ENCODE results near the gene SMC4. TPM values are rescaled to one million over a fixed set of nuclear protein-coding genes. Genes with fewer than 3 reads are reported as not detected.

The SMC4 gene
- polyA plus RNA-seq, 2 of the 4 experiments (the other 2 are of a cell fraction): 121 to 139 TPM

DNA sequence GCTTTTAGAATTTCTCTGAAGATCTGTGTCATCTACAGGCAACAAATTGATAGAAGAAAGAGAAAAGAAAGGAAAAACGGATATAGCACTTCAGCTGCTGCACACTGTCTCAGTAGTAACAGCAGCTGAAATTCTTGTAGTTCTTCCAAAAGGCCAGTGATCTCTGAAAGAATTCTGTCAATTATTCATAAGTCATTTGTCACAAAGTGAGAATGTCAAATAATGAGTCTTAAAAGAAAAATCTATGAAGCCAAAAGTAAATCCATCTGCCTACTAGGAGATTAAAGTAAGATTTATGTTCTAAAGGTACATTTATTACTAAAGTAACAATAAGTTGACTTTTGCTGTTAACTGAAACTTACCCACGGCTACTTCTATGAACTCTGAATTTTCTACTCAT is 25.0 kb upstream of the SMC4 start (continued):
- TF ChIP-seq RFX5 (IDR thresholded peaks at IDR 0.05): no peak
- no peak for TF ChIP-seq HOXA7 (CRISPR knock-in tag; IDR thresholded peaks at IDR 0.05)
- TF ChIP-seq ESRRA (IDR thresholded peaks at IDR 0.05; ENCODE audit: borderline replicate concordance, low read length): no peak
- no peak for TF ChIP-seq ELK1 (IDR thresholded peaks at IDR 0.05; ENCODE audit: low read depth, low read length)
- TF ChIP-seq HOXB5 (CRISPR knock-in tag; IDR thresholded peaks at IDR 0.05): no peak; the same call in 1 of the 2 replicates
- TF ChIP-seq HOXB13 (CRISPR knock-in tag; IDR thresholded peaks at IDR 0.05; ENCODE audit: low read depth): no peak

GRCh38 chr3:160374925-160375324 is 24.5 kb upstream of the SMC4 start:
- Histone ChIP-seq H3K9me3 (no peaks in the 10 kb centered on the region), H3K4me2 (peak overlapping the region; percentile 71), H3K4me1 (peaks cover 36% of the 10 kb centered on the region), H3K27ac (peak overlapping the region in 1 of 2 experiments; percentile 45; a peak in 1 of 6 replicates), H3K4me3 (peak overlapping the region; percentile 7; the same call in 1 of the 3 replicates)
- POLR2A ChIA-PET: no interaction called here
- ATAC-seq (no peak), FAIRE-seq (no peak), DNase-seq (ENCODE audit: low read depth in 1 of 2, low spot score in 1 of 2) (no peak)
- peak; percentile 11; the same call in 1 of the 2 replicates for TF ChIP-seq JUNB (IDR thresholded peaks at IDR 0.05)
- no peak for TF ChIP-seq KDM5A (IDR thresholded peaks at IDR 0.05)
- TF ChIP-seq, protein P1, sequence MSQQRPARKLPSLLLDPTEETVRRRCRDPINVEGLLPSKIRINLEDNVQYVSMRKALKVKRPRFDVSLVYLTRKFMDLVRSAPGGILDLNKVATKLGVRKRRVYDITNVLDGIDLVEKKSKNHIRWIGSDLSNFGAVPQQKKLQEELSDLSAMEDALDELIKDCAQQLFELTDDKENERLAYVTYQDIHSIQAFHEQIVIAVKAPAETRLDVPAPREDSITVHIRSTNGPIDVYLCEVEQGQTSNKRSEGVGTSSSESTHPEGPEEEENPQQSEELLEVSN (IDR thresholded peaks at IDR 0.05; ENCODE audit: borderline replicate concordance, low read depth): no peak
- CTCF ChIA-PET: interaction anchor here (1.1 kb wide), 1 partner anchor 16 kb away, joined by 3 read pairs; no protein-coding TSS in a partner anchor
- 10% methylated on average over 1 of the region's 1 CpG for WGBS (ENCODE audit: missing lambda C conversion rate)

GRCh38 chr3:160376681-160377080 is 22.8 kb upstream of the SMC4 start:
- TF ChIP-seq MAX (IDR thresholded peaks at IDR 0.05) (no peak), TFCP2L1 (CRISPR knock-in tag; IDR thresholded peaks at IDR 0.05) (no peak), MAZ (IDR thresholded peaks at IDR 0.05; ENCODE audit: borderline replicate concordance, low read depth, low read length) (no peak)
- no peaks in the 10 kb centered on the region for H3K9me3 ChIP-seq
- ATAC-seq (no peak), FAIRE-seq (peak; percentile 23), DNase-seq (ENCODE audit: low read depth in 1 of 2, low spot score in 1 of 2) (no peak)
- H3K4me3 ChIP-seq: no peak overlapping the region
- no peak overlapping the region for H3K27ac ChIP-seq
- CTCF ChIA-PET: no interaction called here
- H3K4me1 ChIP-seq: peaks cover 36% of the 10 kb centered on the region
- POLR2A ChIA-PET: no interaction called here
- H3K4me2 ChIP-seq: no peak overlapping the region
- 93% methylated on average over 2 of the region's 2 CpGs for WGBS (ENCODE audit: missing lambda C conversion rate)

DNA sequence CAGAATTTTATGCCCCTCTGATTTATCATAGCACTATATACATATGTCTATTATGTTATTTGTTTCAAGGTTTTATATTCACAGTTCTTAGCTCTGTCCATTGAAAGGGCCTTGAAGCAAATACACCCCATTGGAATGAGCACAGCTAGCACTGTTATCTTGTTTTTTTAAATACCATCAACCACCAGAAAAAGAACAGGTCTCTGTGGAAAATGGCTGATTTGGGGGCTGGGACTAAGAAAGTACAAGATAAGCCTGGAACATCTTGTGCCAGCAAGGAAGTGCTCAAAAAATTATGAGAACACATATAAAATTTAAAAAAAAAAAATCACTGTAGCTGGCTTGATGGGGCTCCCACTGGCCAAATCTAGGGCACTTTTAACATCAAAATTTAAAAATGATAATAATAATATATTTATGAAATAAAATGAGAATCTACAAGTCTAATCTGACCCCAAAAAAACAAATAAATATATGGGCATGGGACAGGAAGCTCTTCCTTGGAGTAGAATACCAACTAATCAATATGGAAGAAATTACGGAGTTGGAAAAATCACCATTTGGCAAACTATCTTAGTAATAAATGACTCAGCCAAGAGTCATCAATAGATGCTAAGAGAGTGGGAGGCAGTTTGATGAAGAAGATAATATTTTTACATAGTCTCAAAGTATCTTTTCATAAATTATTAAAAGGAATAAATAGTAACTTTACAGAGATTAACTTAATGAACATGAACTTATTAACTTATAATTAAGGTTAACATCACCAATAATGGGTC is 20.9 kb upstream of the SMC4 start:
- Histone ChIP-seq H3K9me3 (no peaks in the 10 kb centered on the region), H3K4me2 (no peak overlapping the region), H3K4me3 (no peak overlapping the region), H3K27ac (no peak overlapping the region; a peak in 1 of 6 replicates), H3K4me1 (peaks cover 22% of the 10 kb centered on the region)
- ChIA-PET POLR2A (no interaction called here), CTCF (interaction anchor here (0.6 to 1.3 kb wide), 4 partner anchors 12 to 36 kb away, joined by 3 read pairs; no protein-coding TSS in a partner anchor)
- TF ChIP-seq ZSCAN20 (CRISPR knock-in tag; IDR thresholded peaks at IDR 0.05): no peak
- TF ChIP-seq ZFP36 (IDR thresholded peaks at IDR 0.05; ENCODE audit: borderline replicate concordance, partially characterized antibody): no peak
- ATAC-seq: no peak
- no peak for FAIRE-seq
- no peak for DNase-seq (ENCODE audit: low read depth in 1 of 2, low spot score in 1 of 2)
- WGBS (ENCODE audit: missing lambda C conversion rate): 97% methylated on average over 1 of the region's 1 CpG

- Histone ChIP-seq H3K4me2 (no peak overlapping the region), H3K4me1 (peaks cover 10% of the 10 kb centered on the region), H3K9me3 (no peaks in the 10 kb centered on the region), H3K4me3 (no peak overlapping the region), H3K27ac (no peak overlapping the region)
- POLR2A ChIA-PET: no interaction called here
- CTCF ChIA-PET: interaction anchor here (0.8 kb wide), 1 partner anchor 11 kb away, joined by 3 read pairs; no protein-coding TSS in a partner anchor
- DNase-seq (ENCODE audit: low read depth in 1 of 2, low spot score in 1 of 2): no peak
- no peak for FAIRE-seq
- no peak for ATAC-seq
- 87% methylated on average over 4 of the region's 4 CpGs for WGBS (ENCODE audit: missing lambda C conversion rate)
- TF ChIP-seq REST (IDR thresholded peaks at IDR 0.05) (no peak), EP300 (IDR thresholded peaks at IDR 0.05) (no peak), ELK1 (IDR thresholded peaks at IDR 0.05; ENCODE audit: low read depth, low read length) (no peak), FOSL2 (IDR thresholded peaks at IDR 0.05) (no peak), FOSL2 (CRISPR knock-in tag; IDR thresholded peaks at IDR 0.05) (no peak), MAX (IDR thresholded peaks at IDR 0.05) (no peak), HOXB13 (CRISPR knock-in tag; IDR thresholded peaks at IDR 0.05; ENCODE audit: low read depth) (no peak), POLR2AphosphoS2 (conservative IDR thresholded peaks at IDR 0.05; ENCODE audit: low read length) (no peak)
Measured at GRCh38 chr3:160379628-160380214, 19.7 kb upstream of the SMC4 start.
